Nephron (organoid): ENCODE results near the gene FGGY.
A peak's percentile ranks its signal among the peaks of the same experiment; 100 is the strongest.

Experiments
- H3K27ac Mint-ChIP-seq, 3 experiments: 2 replicates each; pipeline ENCODE4 v1.8.0; 2020; ENCODE audit warnings: mixed read lengths in 3 of 3, mild to moderate bottlenecking in 2 of 3, moderate library complexity in 1 of 3
- H3K27me3 Mint-ChIP-seq: 2 replicates; pipeline ENCODE4 v1.8.0; 2021; ENCODE audit warnings: low read depth, mild to moderate bottlenecking, moderate library complexity, mixed read lengths
- H3K36me3 Mint-ChIP-seq: 2 replicates; pipeline ENCODE4 v1.8.0; 2020; ENCODE audit warnings: low read depth, mixed read lengths
- H3K4me1 Mint-ChIP-seq: 2 replicates; pipeline ENCODE4 v1.8.0; 2020; ENCODE audit warnings: mixed read lengths
- H3K4me3 Mint-ChIP-seq, 3 experiments: 2 replicates each; pipeline ENCODE4 v1.8.0; 2020; ENCODE audit warnings: mild to moderate bottlenecking in 3 of 3, mixed read lengths in 3 of 3, moderate library complexity in 2 of 3
- H3K9me3 Mint-ChIP-seq: 2 replicates; pipeline ENCODE4 v1.8.0; 2020; ENCODE audit warnings: mixed read lengths
- CTCF ChIP-seq, 3 experiments: fragments of 200-600 bp; sonication (generic); IDR thresholded peaks; one replicate each; pipeline ENCODE4 v1.5.0; 2021; ENCODE audit warnings: antibody characterized with exemption in 3 of 3; ENCODE audit not compliant: unreplicated experiment in 3 of 3

Gene FGGY

GRCh38 chr1:59433440-59433813 lies 136.5 kb downstream of the FGGY start:
- TF ChIP-seq CTCF (IDR thresholded peaks at IDR 0.05; ENCODE audit: unreplicated experiment in 3 of 3): no peak
- Mint-ChIP-seq H3K9me3 (no peaks in the 10 kb centered on the region), H3K27me3 (peaks cover 4% of the 10 kb centered on the region), H3K4me3 (no peak overlapping the region), H3K4me1 (peaks cover 84% of the 10 kb centered on the region), H3K36me3 (no peaks in the 10 kb centered on the region), H3K27ac (peak overlapping the region; percentile 91 to 93 (median 92))

GRCh38 chr1:59434336-59434735 lies 137.4 kb downstream of the FGGY start:
- Mint-ChIP-seq H3K9me3 (no peaks in the 10 kb centered on the region), H3K36me3 (no peaks in the 10 kb centered on the region), H3K4me1 (peaks cover 87% of the 10 kb centered on the region), H3K27me3 (peaks cover 4% of the 10 kb centered on the region), H3K27ac (peak overlapping the region; percentile 91 to 93 (median 92)), H3K4me3 (no peak overlapping the region)
- TF ChIP-seq CTCF (IDR thresholded peaks at IDR 0.05; ENCODE audit: unreplicated experiment in 3 of 3): no peak

- Mint-ChIP-seq H3K27ac (peak overlapping the region; percentile 26 to 91 (median 70)), H3K27me3 (peaks cover 4% of the 10 kb centered on the region), H3K4me3 (no peak overlapping the region), H3K4me1 (peaks cover 85% of the 10 kb centered on the region), H3K9me3 (no peaks in the 10 kb centered on the region), H3K36me3 (no peaks in the 10 kb centered on the region)
- TF ChIP-seq CTCF (IDR thresholded peaks at IDR 0.05; ENCODE audit: unreplicated experiment in 3 of 3): no peak
Observed at GRCh38 chr1:59436637-59437036, 139.7 kb downstream of the FGGY start.

- Mint-ChIP-seq H3K9me3 (no peaks in the 10 kb centered on the region), H3K4me3 (no peak overlapping the region), H3K36me3 (no peaks in the 10 kb centered on the region), H3K27ac (peak overlapping the region; percentile 52 to 71 (median 60)), H3K4me1 (peaks cover 89% of the 10 kb centered on the region), H3K27me3 (peaks cover 4% of the 10 kb centered on the region)
- no peak for TF ChIP-seq CTCF (IDR thresholded peaks at IDR 0.05; ENCODE audit: unreplicated experiment in 3 of 3)
Observed at GRCh38 chr1:59438058-59438560, 141.2 kb downstream of the FGGY start.

GRCh38 chr1:59442492-59442891 lies 145.6 kb downstream of the FGGY start:
- TF ChIP-seq CTCF (IDR thresholded peaks at IDR 0.05; ENCODE audit: unreplicated experiment in 3 of 3): no peak
- no peaks in the 10 kb centered on the region for H3K27me3 Mint-ChIP-seq
- no peaks in the 10 kb centered on the region for H3K9me3 Mint-ChIP-seq
- H3K27ac Mint-ChIP-seq: peak overlapping the region; percentile 61 to 74 (median 69)
- H3K36me3 Mint-ChIP-seq: no peaks in the 10 kb centered on the region
- peaks cover 90% of the 10 kb centered on the region for H3K4me1 Mint-ChIP-seq
- no peak overlapping the region for H3K4me3 Mint-ChIP-seq

- Mint-ChIP-seq H3K4me3 (no peak overlapping the region), H3K9me3 (no peaks in the 10 kb centered on the region), H3K36me3 (no peaks in the 10 kb centered on the region), H3K4me1 (peaks cover 90% of the 10 kb centered on the region), H3K27ac (peak overlapping the region; percentile 61 to 84 (median 74)), H3K27me3 (no peaks in the 10 kb centered on the region)
- TF ChIP-seq CTCF (IDR thresholded peaks at IDR 0.05; ENCODE audit: unreplicated experiment in 3 of 3): no peak
Observed at GRCh38 chr1:59443310-59443709, 146.4 kb downstream of the FGGY start.
